PC-3 (cell line): Measurements from ENCODE around the gene RPTN. TPM values are rescaled to one million over a fixed set of nuclear protein-coding genes. Genes with fewer than 3 reads are reported as not detected.

Experiments
- ATAC-seq: fragments of 200-7000 bp; cut with Tn5 transposase; 2 replicates; pipeline ENCODE4 v1.9.1; 2020; ENCODE audit warnings: mild to moderate bottlenecking, moderate library complexity
- BruUV-seq: library from RNA; stranded (reverse); fragments of 400-500 nt; replicated peaks from 2 replicates; lab custom pipeline; 2021; lab: Mats Ljungman, UMichigan
- CTCF ChIA-PET: fragments of 300-600 bp; sonication (Branson Sonifier 250); formaldehyde crosslinking; loops from one replicate; lab custom pipeline; 2022; ENCODE audit warnings: antibody characterized with exemption; lab: Charles Lee
- POLR2A ChIA-PET: fragments of 300-600 bp; sonication (Branson Sonifier 250); formaldehyde crosslinking; loops from one replicate; lab custom pipeline; 2022; ENCODE audit warnings: antibody characterized with exemption; ENCODE audit not compliant: unreplicated experiment; lab: Charles Lee
- DNase-seq: peaks from one replicate; pipeline ENCODE4 v3.0.0-alpha.2; 2015
- H2AFZ ChIP-seq: fragments of 300-600 bp; sonication (generic); 2 replicates; pipeline ENCODE4 v1.6.0; 2016; ENCODE audit warnings: antibody characterized with exemption, low read length
- H3F3A ChIP-seq: fragments of 300-600 bp; sonication (generic); one replicate; pipeline ENCODE4 v1.6.0; 2017; ENCODE audit warnings: antibody characterized with exemption, low read length, control low read depth, mild to moderate bottlenecking; ENCODE audit not compliant: unreplicated experiment
- H3K27ac ChIP-seq: fragments of 300-600 bp; sonication (generic); 2 replicates; pipeline ENCODE4 v1.5.1; 2016; ENCODE audit warnings: mild to moderate bottlenecking, low read length
- H3K27me3 ChIP-seq: fragments of 300-600 bp; sonication (generic); 2 replicates; pipeline ENCODE4 v1.6.1; 2016; ENCODE audit warnings: low read length, mixed read lengths
- H3K36me3 ChIP-seq: fragments of 300-600 bp; sonication (generic); 2 replicates; pipeline ENCODE4 v1.6.1; 2016; ENCODE audit warnings: low read depth, mixed run types, low read length, mixed read lengths
- H3K4me1 ChIP-seq: fragments of 300-600 bp; sonication (generic); 2 replicates; pipeline ENCODE4 v1.5.1; 2016; ENCODE audit warnings: low read length; ENCODE audit not compliant: insufficient read depth
- H3K4me2 ChIP-seq: fragments of 300-600 bp; sonication (generic); 2 replicates; pipeline ENCODE4 v1.6.0; 2016; ENCODE audit warnings: low read length
- H3K4me3 ChIP-seq: fragments of 300-600 bp; sonication (generic); 2 replicates; pipeline ENCODE4 v1.5.1; 2016; ENCODE audit warnings: mild to moderate bottlenecking, low read length, mixed read lengths
- H3K79me2 ChIP-seq: fragments of 300-600 bp; sonication (generic); 2 replicates; pipeline ENCODE4 v1.6.1; 2017; ENCODE audit warnings: low read length, mixed read lengths
- H3K9ac ChIP-seq: fragments of 300-600 bp; sonication (generic); 2 replicates; pipeline ENCODE4 v1.6.0; 2016; ENCODE audit warnings: mild to moderate bottlenecking, low read length
- H3K9me2 ChIP-seq: fragments of 300-600 bp; sonication (generic); replicated peaks from 2 replicates; pipeline ENCODE4 v1.6.1; 2016; ENCODE audit warnings: mixed run types, low read length, mixed read lengths
- H3K9me3 ChIP-seq: fragments of 300-600 bp; sonication (generic); 2 replicates; pipeline ENCODE4 v1.6.1; 2016; ENCODE audit warnings: low read length, mixed read lengths
- H4K20me1 ChIP-seq: fragments of 300-600 bp; sonication (generic); 2 replicates; pipeline ENCODE4 v1.6.1; 2016; ENCODE audit warnings: low read length, mixed read lengths
- CTCF ChIP-seq: fragments of 300-600 bp; sonication (generic); conservative IDR thresholded peaks from 2 replicates; pipeline ENCODE4 v1.5.1; 2017; ENCODE audit warnings: antibody characterized with exemption, low read depth, mild to moderate bottlenecking, low read length
- EZH2 ChIP-seq: fragments of 300-600 bp; sonication (generic); IDR thresholded peaks from one replicate; pipeline ENCODE4 v1.6.1; 2017; ENCODE audit warnings: antibody characterized with exemption, mild to moderate bottlenecking, low read length; ENCODE audit not compliant: unreplicated experiment
- EZH2phosphoT487 ChIP-seq: fragments of 300-600 bp; sonication (generic); IDR thresholded peaks from 2 replicates; pipeline ENCODE4 v1.6.1; 2018; ENCODE audit warnings: mild to moderate bottlenecking, antibody characterized with exemption, low read length, borderline replicate concordance
- intact Hi-C: fragments of 100-400 bp; cut with micrococcal nuclease; formaldehyde crosslinking; loops from 2 replicates; pipeline ENCODE4 v1.9.0; 2023
- total RNA-seq: library from RNA; depleted of rRNA; stranded (reverse); fragments of >200 nt; gene quantifications from 2 replicates; pipeline ENCODE4 v1.2.3, GENCODE V29; 2014

Gene RPTN
- total RNA-seq, 1 experiment from 2014 or later = not detected

DNA sequence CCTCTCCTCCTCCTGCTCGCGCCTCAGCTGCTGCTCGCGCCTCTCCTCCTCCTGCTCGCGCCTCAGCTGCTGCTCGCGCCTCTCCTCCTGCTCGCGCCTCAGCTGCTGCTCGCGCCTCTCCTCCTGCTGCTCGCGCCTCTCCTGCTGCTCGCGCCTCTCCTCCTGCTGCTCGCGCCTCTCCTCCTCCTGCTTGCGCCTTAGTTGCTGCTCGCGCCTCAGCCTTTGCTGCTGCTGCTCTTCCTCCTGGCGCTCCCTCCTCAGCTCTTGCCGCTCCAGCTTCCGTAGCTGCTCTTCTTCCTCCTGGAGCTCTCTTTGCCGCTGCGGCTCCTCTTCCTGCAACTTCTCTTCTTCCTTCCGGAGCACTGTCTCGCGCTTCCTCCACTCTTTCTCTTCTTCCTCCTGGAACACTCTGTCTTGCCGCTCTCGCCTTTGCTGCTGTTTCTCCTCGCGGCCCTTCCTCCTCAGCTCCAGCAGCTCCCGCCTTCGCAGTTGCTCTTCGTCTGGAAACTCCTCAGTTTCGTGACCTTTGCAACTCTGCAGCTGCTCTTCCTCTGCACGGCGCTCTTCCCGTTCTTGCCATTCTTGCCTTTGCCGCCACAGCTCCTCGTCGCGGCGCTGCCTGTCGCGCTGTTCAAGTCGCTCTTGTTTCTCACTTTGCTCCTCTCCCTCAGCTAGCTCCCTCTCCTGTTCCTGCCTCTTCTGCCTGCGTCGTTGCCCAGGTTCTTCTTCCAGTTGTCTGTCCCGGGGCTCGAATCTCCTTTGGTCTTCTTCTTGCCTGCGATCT is 46.7 kb downstream of the RPTN start:
- BruUV-seq = no TSS peak
- H3K4me1 ChIP-seq = peaks cover 42% of the 10 kb centered on the region
- intact Hi-C loops = no loop called here
- peak overlapping the region; percentile 39; the same call in 1 of the 2 replicates for H2AFZ ChIP-seq
- peak overlapping the region; percentile 70 for H3K4me2 ChIP-seq
- H3K79me2 ChIP-seq = no peaks in the 10 kb centered on the region
- POLR2A ChIA-PET = no interaction called here
- DNase-seq (peak; percentile 13), ATAC-seq (no peak)
- peak overlapping the region; percentile 44 for H3K4me3 ChIP-seq
- TF ChIP-seq CTCF (no peak), EZH2phosphoT487 (peak; percentile 48; the same call in 1 of the 2 replicates), EZH2 (peak; percentile 90)
- H3K36me3 ChIP-seq = no peaks in the 10 kb centered on the region
- H3K27ac ChIP-seq = no peak overlapping the region
- H4K20me1 ChIP-seq = no peaks in the 10 kb centered on the region
- CTCF ChIA-PET = no interaction called here
- H3K27me3 ChIP-seq = peaks cover 98% of the 10 kb centered on the region
- H3K9ac ChIP-seq = no peak overlapping the region
- H3F3A ChIP-seq = no peaks in the 10 kb centered on the region
- H3K9me3 ChIP-seq = no peaks in the 10 kb centered on the region
- no peaks in the 10 kb centered on the region for H3K9me2 ChIP-seq

GRCh38 chr1:152111515-152111968 is 47.5 kb downstream of the RPTN start:
- H4K20me1 ChIP-seq = no peaks in the 10 kb centered on the region
- H3K4me1 ChIP-seq = peaks cover 42% of the 10 kb centered on the region
- DNase-seq = no peak
- no peaks in the 10 kb centered on the region for H3K36me3 ChIP-seq
- peak overlapping the region; percentile 91 for H2AFZ ChIP-seq
- no peak; the same call in 1 of the 2 replicates for ATAC-seq
- CTCF ChIA-PET = no interaction called here
- POLR2A ChIA-PET = interaction anchor here (0.6 to 0.7 kb wide), 2 partner anchors 75 to 102 kb away, joined by 3 to 29 read pairs; partner anchors contain the start of gene S100A11
- no peaks in the 10 kb centered on the region for H3K9me3 ChIP-seq
- no peaks in the 10 kb centered on the region for H3K9me2 ChIP-seq
- H3K79me2 ChIP-seq = no peaks in the 10 kb centered on the region
- intact Hi-C loops = no loop called here
- TF ChIP-seq EZH2phosphoT487 (peak; percentile 46), EZH2 (no peak), CTCF (no peak)
- H3F3A ChIP-seq = no peaks in the 10 kb centered on the region
- BruUV-seq = no TSS peak
- H3K4me3 ChIP-seq = peak overlapping the region; percentile 71
- H3K27me3 ChIP-seq = peaks cover 98% of the 10 kb centered on the region
- no peak overlapping the region for H3K9ac ChIP-seq
- no peak overlapping the region for H3K27ac ChIP-seq
- peak overlapping the region; percentile 95 for H3K4me2 ChIP-seq
